ENCODE results near the gene NTNG1.

NTNG1 gene

GRCh38 chr1:107291987-107292386 is 151.1 kb downstream of the NTNG1 start:
- H3K4me1 ChIP-seq, result peaks cover 21% of the 10 kb centered on the region
- no peak overlapping the region for H3K4me3 ChIP-seq (ENCODE audit: low read depth, low read length)
- H3K36me3 ChIP-seq, result no peaks in the 10 kb centered on the region
- no peaks in the 10 kb centered on the region for H3K27me3 ChIP-seq
- no peak for TF ChIP-seq CTCF (IDR thresholded peaks at IDR 0.05; ENCODE audit: low read depth, low read length)
- H3K9me3 ChIP-seq, result no peaks in the 10 kb centered on the region
- no peak for DNase-seq

GRCh38 chr1:107293901-107294613 is 153.2 kb downstream of the NTNG1 start:
- no peaks in the 10 kb centered on the region for H3K27me3 ChIP-seq
- H3K36me3 ChIP-seq, result no peaks in the 10 kb centered on the region
- peak; percentile 38 for DNase-seq
- peaks cover 34% of the 10 kb centered on the region for H3K4me1 ChIP-seq
- no peak overlapping the region for H3K4me3 ChIP-seq (ENCODE audit: low read depth, low read length)
- no peak for TF ChIP-seq CTCF (IDR thresholded peaks at IDR 0.05; ENCODE audit: low read depth, low read length)
- H3K9me3 ChIP-seq, result no peaks in the 10 kb centered on the region

- peaks cover 40% of the 10 kb centered on the region for H3K4me1 ChIP-seq
- TF ChIP-seq CTCF (IDR thresholded peaks at IDR 0.05; ENCODE audit: low read depth, low read length), result no peak
Measured at GRCh38 chr1:107294686-107295085, 153.8 kb downstream of the NTNG1 start.

GRCh38 chr1:107297681-107298080 is 156.8 kb downstream of the NTNG1 start:
- TF ChIP-seq CTCF (IDR thresholded peaks at IDR 0.05; ENCODE audit: low read depth, low read length), result no peak
- peak; percentile 24 for DNase-seq
- Histone ChIP-seq H3K36me3 (no peaks in the 10 kb centered on the region), H3K4me1 (peaks cover 47% of the 10 kb centered on the region), H3K9me3 (no peaks in the 10 kb centered on the region), H3K4me3 (ENCODE audit: low read depth, low read length) (no peak overlapping the region), H3K27me3 (no peaks in the 10 kb centered on the region)

More at GRCh38 chr1:107294686-107295085, 153.8 kb downstream of the NTNG1 start:
- Histone ChIP-seq H3K9me3 (no peaks in the 10 kb centered on the region), H3K27me3 (no peaks in the 10 kb centered on the region), H3K4me3 (ENCODE audit: low read depth, low read length) (no peak overlapping the region), H3K36me3 (no peaks in the 10 kb centered on the region)
- DNase-seq, result no peak

GRCh38 chr1:107298526-107298925 is 157.7 kb downstream of the NTNG1 start:
- Histone ChIP-seq H3K9me3 (no peaks in the 10 kb centered on the region), H3K4me3 (ENCODE audit: low read depth, low read length) (no peak overlapping the region), H3K36me3 (no peaks in the 10 kb centered on the region), H3K4me1 (peaks cover 47% of the 10 kb centered on the region), H3K27me3 (no peaks in the 10 kb centered on the region)
- DNase-seq, result peak; percentile 52
- TF ChIP-seq CTCF (IDR thresholded peaks at IDR 0.05; ENCODE audit: low read depth, low read length), result no peak

GRCh38 chr1:107299521-107299920 is 158.7 kb downstream of the NTNG1 start:
- TF ChIP-seq CTCF (IDR thresholded peaks at IDR 0.05; ENCODE audit: low read depth, low read length), result no peak
- Histone ChIP-seq H3K4me1 (peaks cover 40% of the 10 kb centered on the region), H3K9me3 (no peaks in the 10 kb centered on the region), H3K4me3 (ENCODE audit: low read depth, low read length) (no peak overlapping the region), H3K36me3 (no peaks in the 10 kb centered on the region), H3K27me3 (no peaks in the 10 kb centered on the region)
- peak; percentile 27 for DNase-seq
